HG02852 (cell line): Measurements from ENCODE around the gene KMT2B.
A peak's percentile ranks its signal among the peaks of the same experiment; 100 is the strongest.
"Not testable (repeated sequence)": the region's sequence is repeated elsewhere in the genome, so short reads cannot be mapped to it uniquely, and the experiment has no call there.

Source experiments
- ATAC-seq: cut with Tn5 transposase; IDR thresholded peaks from one replicate; pipeline ENCODE4 v1.9.1; 2021; ENCODE audit warnings: mild to moderate bottlenecking, moderate library complexity; ENCODE audit not compliant: unreplicated experiment

KMT2B gene

GRCh38 chr19:35717665-35718344 lies at the start of gene KMT2B:
Gene KMT2B, plus strand, starts transcription at chr19:35718003. Its CDS starts 16 bp downstream, at chr19:35718019.
- peak; percentile 53 for ATAC-seq

GRCh38 chr19:35669566-35669965 lies 48.2 kb upstream of the KMT2B start:
- ATAC-seq, result no peak

GRCh38 chr19:35669974-35670373 lies 47.8 kb upstream of the KMT2B start:
- no peak for ATAC-seq

- ATAC-seq, result no peak
These were observed 47.1 kb upstream of the KMT2B start for GRCh38 chr19:35670686-35671085.

GRCh38 chr19:35671818-35672217 lies 46.0 kb upstream of the KMT2B start:
- ATAC-seq, result no peak

GRCh38 chr19:35673121-35673804 lies 44.5 kb upstream of the KMT2B start:
- no peak for ATAC-seq

GRCh38 chr19:35675589-35676140 lies 42.1 kb upstream of the KMT2B start:
- ATAC-seq, result no peak

GRCh38 chr19:35689836-35690235 lies 28.0 kb upstream of the KMT2B start:
- ATAC-seq, result no peak

- ATAC-seq, result not testable (repeated sequence)
These were observed 26.7 kb upstream of the KMT2B start for GRCh38 chr19:35691106-35691505.

- no peak for ATAC-seq
These were observed 25.8 kb upstream of the KMT2B start for GRCh38 chr19:35692010-35692409.

- no peak for ATAC-seq
These were observed 24.4 kb upstream of the KMT2B start for GRCh38 chr19:35693422-35693821.

GRCh38 chr19:35693835-35694599 lies 23.8 kb upstream of the KMT2B start:
- peak; percentile 66 for ATAC-seq

- no peak for ATAC-seq
These were observed 21.8 kb upstream of the KMT2B start for GRCh38 chr19:35695895-35696422.

GRCh38 chr19:35696835-35697234 lies 21.0 kb upstream of the KMT2B start:
- ATAC-seq, result no peak

GRCh38 chr19:35702223-35703012 lies 15.4 kb upstream of the KMT2B start:
- peak; percentile 95 for ATAC-seq

- ATAC-seq, result no peak
These were observed 14.5 kb upstream of the KMT2B start for GRCh38 chr19:35703343-35703742.

- ATAC-seq, result no peak
These were observed 13.6 kb upstream of the KMT2B start, which contains the start of gene ZBTB32 for GRCh38 chr19:35704218-35704617. Gene ZBTB32, plus strand, starts transcription at chr19:35704558. Its CDS starts 10,069 bp downstream, at chr19:35714627.

- ATAC-seq, result no peak
These were observed 9.4 kb upstream of the KMT2B start for GRCh38 chr19:35708391-35708790.

- ATAC-seq, result no peak
These were observed 6.7 kb upstream of the KMT2B start for GRCh38 chr19:35710784-35711723.
